ENCODE data around the gene CFTR.

- TF ChIP-seq POLR2AphosphoS5 (IDR thresholded peaks at IDR 0.05; ENCODE audit: low read depth, low read length) = no peak
- TF ChIP-seq POLR2A (IDR thresholded peaks at IDR 0.05; ENCODE audit: low read depth, low read length) = no peak
Measured at GRCh38 chr7:117666689-117667088, 186.9 kb downstream of the CFTR start.
